Activated T-helper 1 cell treated with anti-CD3 and anti-CD28 coated beads, Interleukin-12 subunit alpha, Interleukin-12 subunit beta, Interleukin-2, Interleukin-4 antibody, amounts not matched to agents 30 ng/mL and 10 ng/mL and 1 ng/mL, durations not matched to agents 14 hours and 24 hours and 36 hours (primary cell): ENCODE results near the gene GPATCH2L. TPM values are rescaled to one million over a fixed set of nuclear protein-coding genes. Genes with fewer than 3 reads are reported as not detected.

Experiments used
- DNase-seq: peaks from one replicate; pipeline ENCODE4 v3.0.0; 2021; ENCODE audit warnings: low spot score
- H3K27ac Mint-ChIP-seq: one replicate; pipeline ENCODE4 v1.8.0; 2021; ENCODE audit warnings: mild to moderate bottlenecking, mixed read lengths
- H3K27me3 Mint-ChIP-seq: one replicate; pipeline ENCODE4 v1.8.0; 2022; ENCODE audit warnings: mild to moderate bottlenecking, moderate library complexity, mixed read lengths; ENCODE audit not compliant: insufficient read depth
- H3K36me3 Mint-ChIP-seq: one replicate; pipeline ENCODE4 v1.8.0; 2021; ENCODE audit warnings: low read depth, mixed read lengths
- H3K4me1 Mint-ChIP-seq: one replicate; pipeline ENCODE4 v1.8.0; 2021; ENCODE audit warnings: low read depth, mixed read lengths
- H3K4me3 Mint-ChIP-seq: one replicate; pipeline ENCODE4 v1.8.0; 2021; ENCODE audit warnings: mild to moderate bottlenecking, moderate library complexity, mixed read lengths
- H3K9me3 Mint-ChIP-seq: one replicate; pipeline ENCODE4 v1.8.0; 2021; ENCODE audit warnings: mixed read lengths
- intact Hi-C: fragments of 100-400 bp; cut with micrococcal nuclease; formaldehyde crosslinking; loops from one replicate; pipeline ENCODE4 v1.15.1; 2024
- total RNA-seq: library from RNA; stranded (reverse); gene quantifications from 2 replicates; pipeline ENCODE4 v1.2.3, GENCODE V29; 2022

The GPATCH2L gene
- total RNA-seq, 1 donor from 2014 or later = 56.1 TPM

DNA sequence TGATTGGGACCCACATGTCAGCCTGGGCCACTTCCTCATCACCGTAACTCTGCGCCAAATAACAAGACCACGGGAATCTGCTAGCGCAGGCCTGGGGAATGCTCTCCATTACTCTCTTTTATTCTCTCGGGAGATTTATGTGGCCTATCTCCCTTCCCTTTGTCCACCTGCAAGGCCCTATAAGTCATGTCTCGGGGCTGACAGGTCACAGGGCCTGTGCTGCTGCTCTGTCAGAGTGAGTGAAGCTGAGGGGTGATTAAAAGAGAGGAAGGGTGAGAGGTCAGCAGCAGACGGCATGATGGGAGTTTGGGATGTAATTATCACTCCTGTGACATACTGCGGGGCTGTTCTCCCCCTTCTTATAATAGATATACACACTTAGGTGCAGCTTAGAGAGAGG, 26.2 kb upstream of the GPATCH2L start:
- intact Hi-C loops = no loop called here
- Mint-ChIP-seq H3K36me3 (no peaks in the 10 kb centered on the region), H3K27ac (no peak overlapping the region), H3K27me3 (peaks cover 7% of the 10 kb centered on the region), H3K4me3 (no peak overlapping the region), H3K4me1 (no peaks in the 10 kb centered on the region), H3K9me3 (no peaks in the 10 kb centered on the region)
- no peak for DNase-seq

- Mint-ChIP-seq H3K4me1 (no peaks in the 10 kb centered on the region), H3K4me3 (no peak overlapping the region), H3K27ac (no peak overlapping the region), H3K27me3 (peaks cover 11% of the 10 kb centered on the region), H3K9me3 (no peaks in the 10 kb centered on the region), H3K36me3 (no peaks in the 10 kb centered on the region)
- intact Hi-C loops = no loop called here
- no peak for DNase-seq
Observed at GRCh38 chr14:76126076-76126475, 25.6 kb upstream of the GPATCH2L start.

DNA sequence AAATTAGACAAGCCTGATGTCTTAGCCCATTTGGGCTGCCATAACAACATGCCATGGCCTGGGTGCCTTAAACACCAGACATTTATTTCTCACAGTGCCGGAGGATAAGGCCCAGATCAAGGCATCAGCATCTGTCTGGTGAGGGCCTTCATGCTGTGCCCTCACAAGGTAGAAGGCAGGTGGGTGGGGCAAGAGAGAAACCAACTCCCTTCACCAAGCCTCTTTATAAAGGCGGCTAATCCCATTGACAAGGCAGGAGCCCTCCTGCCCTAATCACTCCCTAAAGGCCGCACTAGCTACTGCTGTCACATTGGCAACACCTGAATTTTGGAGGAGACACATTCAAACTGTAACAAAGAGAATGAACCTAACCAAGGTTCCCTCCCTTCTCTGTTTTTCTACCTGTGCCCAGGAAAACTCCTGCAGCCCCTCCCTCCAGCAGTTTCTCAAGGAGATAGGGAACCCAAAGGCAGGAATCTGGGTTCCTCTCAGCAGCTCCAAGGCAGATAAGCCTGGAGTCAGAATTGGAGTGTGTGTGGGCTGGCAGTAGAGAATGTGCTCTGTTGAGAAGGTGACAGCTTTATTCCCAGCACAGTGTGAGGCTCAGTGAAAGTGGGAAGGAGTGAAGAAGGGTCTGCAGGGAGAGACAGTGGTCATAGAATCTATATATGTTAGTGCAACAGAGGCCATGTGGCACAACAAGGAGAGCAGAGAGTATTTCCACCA, 21.7 kb upstream of the GPATCH2L start:
- Mint-ChIP-seq H3K27ac (no peak overlapping the region), H3K36me3 (no peaks in the 10 kb centered on the region), H3K9me3 (no peaks in the 10 kb centered on the region), H3K4me3 (no peak overlapping the region), H3K4me1 (no peaks in the 10 kb centered on the region), H3K27me3 (peaks cover 18% of the 10 kb centered on the region)
- intact Hi-C loops = no loop called here
- no peak for DNase-seq

DNA sequence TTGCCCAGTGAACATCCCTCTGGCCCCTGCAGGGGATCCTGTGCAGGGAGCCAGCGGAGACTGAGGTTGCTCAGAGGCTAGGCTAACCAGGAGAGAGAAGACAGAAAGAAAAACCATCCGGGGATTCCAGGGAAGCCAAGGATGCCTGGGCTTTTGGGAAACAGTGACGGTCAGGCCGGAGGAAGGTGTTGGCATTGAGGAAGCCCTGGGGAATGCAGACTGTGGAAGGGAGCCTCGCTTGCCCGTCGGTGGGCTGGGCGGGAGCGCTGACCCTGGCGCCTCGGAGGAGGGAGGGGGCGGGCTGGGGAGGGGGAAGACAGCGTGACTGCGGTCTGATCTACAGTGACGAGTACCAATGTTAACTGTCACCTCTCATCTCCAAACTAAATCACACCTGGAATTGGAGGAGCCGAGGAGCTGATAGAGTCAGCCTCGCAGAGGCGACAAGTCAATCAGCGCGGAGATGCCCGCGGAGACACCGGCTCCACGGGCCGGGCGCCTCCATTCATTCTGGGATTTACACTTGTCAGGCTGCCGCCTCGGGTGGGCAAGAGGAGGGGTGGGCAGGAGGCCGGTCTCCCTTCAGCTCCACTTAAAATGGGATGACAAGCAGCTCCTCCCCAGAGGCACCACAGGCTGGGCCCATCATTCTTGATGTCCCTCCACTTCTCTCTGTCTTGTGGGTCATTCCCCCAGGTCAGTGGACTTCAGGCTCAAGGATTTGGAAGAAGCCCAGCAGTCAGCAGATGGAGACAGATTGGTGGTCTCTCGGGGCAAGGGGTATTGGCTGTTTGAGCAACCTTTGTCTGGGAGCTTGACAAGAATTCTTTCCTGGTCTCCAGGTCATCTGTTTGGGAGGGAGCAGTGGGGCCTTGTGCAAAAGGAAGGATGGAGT, 20.4 kb upstream of the GPATCH2L start:
- Mint-ChIP-seq H3K4me3 (no peak overlapping the region), H3K27me3 (peaks cover 25% of the 10 kb centered on the region), H3K4me1 (no peaks in the 10 kb centered on the region), H3K9me3 (no peaks in the 10 kb centered on the region), H3K27ac (no peak overlapping the region), H3K36me3 (no peaks in the 10 kb centered on the region)
- intact Hi-C loops = no loop called here
- no peak for DNase-seq

GRCh38 chr14:76133103-76133502, 18.6 kb upstream of the GPATCH2L start:
- no peak overlapping the region for H3K27ac Mint-ChIP-seq
- no peaks in the 10 kb centered on the region for H3K9me3 Mint-ChIP-seq
- peaks cover 34% of the 10 kb centered on the region for H3K27me3 Mint-ChIP-seq
- no peak overlapping the region for H3K4me3 Mint-ChIP-seq
- H3K4me1 Mint-ChIP-seq = no peaks in the 10 kb centered on the region
- intact Hi-C loops = no loop called here
- no peaks in the 10 kb centered on the region for H3K36me3 Mint-ChIP-seq
- DNase-seq = no peak

DNA sequence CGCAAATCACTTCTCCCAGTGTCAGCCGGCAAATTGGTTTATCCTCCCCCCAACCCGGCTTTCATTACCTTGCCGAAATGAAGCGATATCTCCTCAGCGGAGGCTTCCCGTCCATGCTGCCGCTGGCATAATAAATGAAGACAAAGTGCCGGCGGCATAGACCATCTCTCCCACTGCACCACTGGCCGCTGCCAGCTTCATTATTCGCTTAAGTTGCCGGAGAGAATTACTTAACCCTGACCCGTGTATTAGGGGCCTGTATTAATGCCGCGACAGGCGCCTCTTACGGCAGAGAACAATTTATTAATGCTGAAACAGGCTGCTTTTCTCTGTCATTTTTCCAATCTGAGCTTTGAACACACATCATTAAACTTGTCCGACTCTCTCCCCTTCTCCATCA, 17.5 kb upstream of the GPATCH2L start:
- H3K27me3 Mint-ChIP-seq = peaks cover 43% of the 10 kb centered on the region
- intact Hi-C loops = no loop called here
- no peak overlapping the region for H3K27ac Mint-ChIP-seq
- no peak for DNase-seq
- no peak overlapping the region for H3K4me3 Mint-ChIP-seq
- no peaks in the 10 kb centered on the region for H3K9me3 Mint-ChIP-seq
- H3K4me1 Mint-ChIP-seq = no peaks in the 10 kb centered on the region
- H3K36me3 Mint-ChIP-seq = no peaks in the 10 kb centered on the region

DNA sequence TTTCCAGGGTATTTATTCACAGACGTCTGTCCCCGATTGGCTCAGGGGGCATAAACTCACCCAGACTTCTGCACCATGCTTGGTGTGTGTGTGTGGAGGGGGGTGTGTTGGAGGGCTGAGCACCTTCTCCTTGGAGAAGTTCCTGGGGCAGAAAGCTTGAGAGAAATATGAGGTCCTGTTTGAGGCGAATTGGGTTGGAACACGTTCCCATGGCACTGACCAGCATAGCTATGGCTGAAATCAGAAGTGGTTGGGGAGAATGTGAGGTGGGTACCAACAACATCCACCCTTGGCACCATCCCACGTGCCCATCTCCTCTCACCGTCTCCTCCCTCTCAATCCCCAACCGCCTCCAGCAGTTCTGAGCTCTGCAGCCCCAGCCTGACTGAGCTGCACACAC, 16.0 kb upstream of the GPATCH2L start:
- H3K27me3 Mint-ChIP-seq = peaks cover 52% of the 10 kb centered on the region
- no peak for DNase-seq
- no peaks in the 10 kb centered on the region for H3K4me1 Mint-ChIP-seq
- H3K36me3 Mint-ChIP-seq = no peaks in the 10 kb centered on the region
- H3K9me3 Mint-ChIP-seq = no peaks in the 10 kb centered on the region
- no peak overlapping the region for H3K4me3 Mint-ChIP-seq
- intact Hi-C loops = no loop called here
- H3K27ac Mint-ChIP-seq = no peak overlapping the region

DNA sequence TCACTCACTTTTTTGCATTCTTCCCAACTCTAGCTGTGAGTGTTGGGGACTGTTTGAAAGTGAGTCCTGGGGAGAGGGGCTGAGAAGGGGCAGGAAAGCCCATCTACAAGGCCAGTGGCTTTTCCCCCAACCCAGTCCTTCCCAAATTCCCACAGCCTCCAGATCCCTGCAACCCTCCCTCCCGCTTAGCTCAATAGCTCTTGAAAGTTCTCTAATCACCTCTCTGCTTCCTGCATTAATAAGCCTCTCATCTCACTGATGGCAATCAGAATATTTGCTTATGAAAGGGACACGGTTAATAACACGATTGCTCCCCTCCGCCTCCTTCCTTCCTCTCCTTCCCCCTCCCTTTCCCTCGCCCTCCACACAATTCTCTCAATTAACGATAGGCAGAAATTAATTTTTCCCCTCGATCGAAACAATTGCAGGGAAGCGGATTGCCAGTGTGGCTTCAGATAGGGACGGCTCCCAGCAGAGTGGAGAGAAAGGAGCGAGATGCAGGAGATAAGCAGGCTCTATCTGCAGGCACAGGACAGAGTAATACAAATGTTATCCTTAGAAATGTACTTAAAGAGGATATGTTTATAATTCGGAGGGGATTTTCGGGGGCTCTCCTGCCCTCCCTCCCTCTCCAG, 15.1 kb upstream of the GPATCH2L start:
- intact Hi-C loops = no loop called here
- H3K9me3 Mint-ChIP-seq = peaks cover 2% of the 10 kb centered on the region
- H3K27ac Mint-ChIP-seq = no peak overlapping the region
- H3K4me1 Mint-ChIP-seq = no peaks in the 10 kb centered on the region
- no peak for DNase-seq
- peaks cover 54% of the 10 kb centered on the region for H3K27me3 Mint-ChIP-seq
- no peaks in the 10 kb centered on the region for H3K36me3 Mint-ChIP-seq
- H3K4me3 Mint-ChIP-seq = no peak overlapping the region

DNA sequence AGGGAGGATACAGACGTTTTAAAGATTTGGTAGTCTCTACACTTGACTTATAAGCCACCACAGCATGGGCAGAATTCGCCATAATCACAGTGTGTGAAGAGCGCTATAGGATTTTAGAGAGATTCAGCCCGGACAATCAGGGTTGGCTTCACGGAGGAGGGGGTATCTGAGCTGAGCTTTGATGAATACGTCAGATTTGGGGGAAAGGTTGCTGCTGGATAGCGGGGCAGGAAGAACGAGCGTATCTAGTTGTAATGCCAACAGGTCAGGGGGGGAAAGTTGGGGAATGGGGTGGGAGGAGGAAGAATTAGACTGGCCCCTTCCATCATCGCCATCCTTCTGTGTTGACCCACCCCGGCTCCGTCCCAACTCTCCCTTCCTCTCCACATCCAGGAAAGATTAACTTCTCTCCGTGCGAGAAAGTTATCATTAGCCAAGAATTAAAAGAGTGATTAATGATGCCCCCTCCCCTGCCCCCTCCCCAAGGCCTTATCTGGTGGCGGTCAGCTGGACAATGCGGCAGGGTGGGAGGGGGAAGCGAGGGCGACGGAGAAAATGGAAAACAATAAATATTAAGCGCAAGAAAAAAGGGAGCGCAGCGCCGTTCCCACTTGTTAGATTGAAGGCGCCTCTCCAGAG, 13.5 kb upstream of the GPATCH2L start:
- Mint-ChIP-seq H3K27me3 (peaks cover 56% of the 10 kb centered on the region), H3K9me3 (peaks cover 6% of the 10 kb centered on the region), H3K36me3 (no peaks in the 10 kb centered on the region), H3K4me1 (no peaks in the 10 kb centered on the region), H3K4me3 (no peak overlapping the region), H3K27ac (no peak overlapping the region)
- DNase-seq = no peak
- intact Hi-C loops = no loop called here

- Mint-ChIP-seq H3K9me3 (peaks cover 14% of the 10 kb centered on the region), H3K27me3 (peaks cover 57% of the 10 kb centered on the region), H3K4me1 (no peaks in the 10 kb centered on the region), H3K36me3 (no peaks in the 10 kb centered on the region), H3K27ac (no peak overlapping the region), H3K4me3 (no peak overlapping the region)
- intact Hi-C loops = no loop called here
- DNase-seq = no peak
Observed at GRCh38 chr14:76138758-76139723, 12.7 kb upstream of the GPATCH2L start.

- Mint-ChIP-seq H3K9me3 (peaks cover 20% of the 10 kb centered on the region), H3K27me3 (peaks cover 30% of the 10 kb centered on the region), H3K4me1 (no peaks in the 10 kb centered on the region), H3K4me3 (no peak overlapping the region), H3K36me3 (no peaks in the 10 kb centered on the region), H3K27ac (no peak overlapping the region)
- DNase-seq = no peak
- intact Hi-C loops = no loop called here
Observed at GRCh38 chr14:76143642-76144041, 8.1 kb upstream of the GPATCH2L start.

DNA sequence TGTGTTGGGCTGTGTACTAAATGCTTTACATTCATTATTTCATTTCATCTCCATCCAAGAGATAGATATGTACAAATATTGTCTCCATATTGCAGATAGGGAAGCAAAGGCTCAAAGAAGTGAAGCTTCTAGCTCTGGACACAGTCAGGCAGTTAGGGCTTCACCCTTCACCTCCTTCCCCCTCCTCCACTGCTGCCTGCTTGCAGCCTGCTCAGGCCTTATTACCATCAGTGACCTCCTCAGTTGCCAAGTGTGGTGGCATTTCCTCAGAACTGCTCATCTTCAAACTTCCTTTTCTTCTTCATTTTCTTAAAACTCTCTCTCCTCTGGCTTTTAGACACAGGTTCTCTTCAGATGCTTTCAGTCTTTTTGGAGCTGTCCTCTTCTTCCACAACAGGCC, 4.7 kb upstream of the GPATCH2L start:
- H3K9me3 Mint-ChIP-seq = peaks cover 25% of the 10 kb centered on the region
- H3K4me3 Mint-ChIP-seq = no peak overlapping the region
- peaks cover 10% of the 10 kb centered on the region for H3K4me1 Mint-ChIP-seq
- no peak overlapping the region for H3K27ac Mint-ChIP-seq
- intact Hi-C loops = no loop called here
- peaks cover 18% of the 10 kb centered on the region for H3K27me3 Mint-ChIP-seq
- H3K36me3 Mint-ChIP-seq = no peaks in the 10 kb centered on the region
- DNase-seq = no peak
